Measurements from ENCODE around the gene KCNE1.

DNA sequence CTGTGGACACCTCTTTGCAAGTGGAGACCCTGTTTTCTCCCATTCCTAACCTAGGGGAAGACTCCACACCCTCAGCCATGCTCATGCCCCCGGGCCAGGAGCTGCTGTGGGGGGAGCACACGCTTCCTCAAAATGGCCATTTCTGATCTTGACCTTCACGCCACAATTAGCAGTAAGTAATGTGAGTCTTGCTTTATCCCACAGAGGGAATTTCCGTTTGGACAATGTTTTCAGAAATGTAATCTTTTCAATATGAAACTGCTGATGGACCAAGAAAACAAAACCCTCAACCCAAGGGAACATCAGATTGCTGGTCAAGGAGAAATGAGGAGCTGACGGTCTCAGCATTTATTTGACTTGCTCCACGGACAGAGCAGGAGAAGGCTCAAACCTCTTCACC is 8.3 kb upstream of the KCNE1 start:
- TF ChIP-seq, protein P1, sequence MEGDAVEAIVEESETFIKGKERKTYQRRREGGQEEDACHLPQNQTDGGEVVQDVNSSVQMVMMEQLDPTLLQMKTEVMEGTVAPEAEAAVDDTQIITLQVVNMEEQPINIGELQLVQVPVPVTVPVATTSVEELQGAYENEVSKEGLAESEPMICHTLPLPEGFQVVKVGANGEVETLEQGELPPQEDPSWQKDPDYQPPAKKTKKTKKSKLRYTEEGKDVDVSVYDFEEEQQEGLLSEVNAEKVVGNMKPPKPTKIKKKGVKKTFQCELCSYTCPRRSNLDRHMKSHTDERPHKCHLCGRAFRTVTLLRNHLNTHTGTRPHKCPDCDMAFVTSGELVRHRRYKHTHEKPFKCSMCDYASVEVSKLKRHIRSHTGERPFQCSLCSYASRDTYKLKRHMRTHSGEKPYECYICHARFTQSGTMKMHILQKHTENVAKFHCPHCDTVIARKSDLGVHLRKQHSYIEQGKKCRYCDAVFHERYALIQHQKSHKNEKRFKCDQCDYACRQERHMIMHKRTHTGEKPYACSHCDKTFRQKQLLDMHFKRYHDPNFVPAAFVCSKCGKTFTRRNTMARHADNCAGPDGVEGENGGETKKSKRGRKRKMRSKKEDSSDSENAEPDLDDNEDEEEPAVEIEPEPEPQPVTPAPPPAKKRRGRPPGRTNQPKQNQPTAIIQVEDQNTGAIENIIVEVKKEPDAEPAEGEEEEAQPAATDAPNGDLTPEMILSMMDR (conservative IDR thresholded peaks at IDR 0.05; ENCODE audit: low read length): no peak
- TF ChIP-seq EZH2phosphoT487 (IDR thresholded peaks at IDR 0.05; ENCODE audit: borderline replicate concordance): no peak
